Trophoblast cell (in vitro differentiated cells and primary cell): Measurements from ENCODE around the gene PRUNE2.
A peak's percentile ranks its signal among the peaks of the same experiment; 100 is the strongest.
"Not testable (repeated sequence)": the region's sequence is repeated elsewhere in the genome, so short reads cannot be mapped to it uniquely, and the experiment has no call there.

Experiments used
- DNase-seq, 2 donors: peaks; one replicate each; pipeline ENCODE4 v3.0.0-alpha.2; 2016
- H2AFZ ChIP-seq: 2 replicates; pipeline ENCODE4 v1.6.1; 2013; ENCODE audit warnings: low read length, moderate library complexity, mild to moderate bottlenecking; ENCODE audit not compliant: insufficient read depth, poor library complexity
- H2AK5ac ChIP-seq: 2 replicates; pipeline ENCODE4 v1.6.1; 2013; ENCODE audit warnings: mild to moderate bottlenecking, low read length
- H2BK120ac ChIP-seq: 2 replicates; pipeline ENCODE4 v1.6.1; 2013; ENCODE audit warnings: low read length, mild to moderate bottlenecking, moderate library complexity; ENCODE audit not compliant: insufficient read depth, poor library complexity
- H2BK12ac ChIP-seq: 2 replicates; pipeline ENCODE4 v1.6.1; 2013; ENCODE audit warnings: mild to moderate bottlenecking, low read length, moderate library complexity
- H2BK5ac ChIP-seq: 2 replicates; pipeline ENCODE4 v1.6.1; 2013; ENCODE audit warnings: low read length, low read depth, moderate library complexity, mild to moderate bottlenecking; ENCODE audit not compliant: poor library complexity
- H3K14ac ChIP-seq: 2 replicates; pipeline ENCODE4 v1.6.1; 2013; ENCODE audit warnings: mild to moderate bottlenecking, low read length
- H3K18ac ChIP-seq: 2 replicates; pipeline ENCODE4 v1.6.1; 2013; ENCODE audit warnings: mild to moderate bottlenecking, low read length
- H3K23ac ChIP-seq: 2 replicates; pipeline ENCODE4 v1.6.1; 2013; ENCODE audit warnings: low read length
- H3K27ac ChIP-seq: 2 replicates; pipeline ENCODE4 v1.5.1; 2013; ENCODE audit warnings: low read depth, mild to moderate bottlenecking, inconsistent platforms, low read length, moderate library complexity
- H3K27me3 ChIP-seq: 2 replicates; pipeline ENCODE4 v1.6.1; 2013; ENCODE audit warnings: inconsistent platforms, mild to moderate bottlenecking, low read length, moderate library complexity; ENCODE audit not compliant: insufficient read depth
- H3K36me3 ChIP-seq, 2 experiments: 1 replicate in 1 of 2; 2 replicates in 1 of 2; pipeline ENCODE4 v1.6.1; 2013; ENCODE audit warnings: low read length in 2 of 2, mild to moderate bottlenecking in 2 of 2, moderate library complexity in 1 of 2; ENCODE audit not compliant: insufficient read depth in 2 of 2, control insufficient read depth in 1 of 2
- H3K4ac ChIP-seq: 2 replicates; pipeline ENCODE4 v1.6.1; 2013; ENCODE audit warnings: low read depth, mild to moderate bottlenecking, low read length, moderate library complexity
- H3K4me1 ChIP-seq, 2 experiments: 1 replicate in 1 of 2; 2 replicates in 1 of 2; pipeline ENCODE4 v1.6.1; 2013; ENCODE audit warnings: low read length in 2 of 2, mild to moderate bottlenecking in 2 of 2, moderate library complexity in 1 of 2; ENCODE audit not compliant: insufficient read depth in 2 of 2, control insufficient read depth in 1 of 2
- H3K4me2 ChIP-seq: 2 replicates; pipeline ENCODE4 v1.6.1; 2013; ENCODE audit warnings: inconsistent platforms, mild to moderate bottlenecking, low read length, moderate library complexity
- H3K4me3 ChIP-seq: 2 replicates; pipeline ENCODE4 v1.5.1; 2013; ENCODE audit warnings: mild to moderate bottlenecking, low read depth, low read length, inconsistent platforms
- H3K79me1 ChIP-seq: one replicate; pipeline ENCODE4 v1.6.1; 2013; ENCODE audit warnings: low read length
- H3K79me2 ChIP-seq: 2 replicates; pipeline ENCODE4 v1.6.1; 2013; ENCODE audit warnings: low read length, mild to moderate bottlenecking; ENCODE audit not compliant: control insufficient read depth, insufficient read depth, poor library complexity
- H3K9ac ChIP-seq: 2 replicates; pipeline ENCODE4 v1.6.1; 2013; ENCODE audit warnings: mild to moderate bottlenecking, low read length
- H3K9me3 ChIP-seq: 2 replicates; pipeline ENCODE4 v1.6.1; 2013; ENCODE audit warnings: low read depth, mild to moderate bottlenecking, control low read depth, inconsistent platforms, low read length; ENCODE audit not compliant: insufficient read depth
- H4K12ac ChIP-seq: 2 replicates; pipeline ENCODE4 v1.6.1; 2013; ENCODE audit warnings: low read depth, mild to moderate bottlenecking, low read length, moderate library complexity
- H4K8ac ChIP-seq: 2 replicates; pipeline ENCODE4 v1.6.1; 2013; ENCODE audit warnings: low read depth, mild to moderate bottlenecking, low read length, moderate library complexity
- H4K91ac ChIP-seq: one replicate; pipeline ENCODE4 v1.6.1; 2013; ENCODE audit warnings: low read depth, mild to moderate bottlenecking, low read length, moderate library complexity
- WGBS: extraction: QIAGEN DNeasy Blood & Tissue Kit; methylation state at CpG from one replicate; pipeline ENCODE4 v1.1.7; 2013; ENCODE audit warnings: missing lambda C conversion rate; ENCODE audit not compliant: insufficient read length, insufficient coverage; ENCODE audit errors: extremely low coverage; 5-methylcytosine and 5-hydroxymethylcytosine counted together

The PRUNE2 gene

DNA sequence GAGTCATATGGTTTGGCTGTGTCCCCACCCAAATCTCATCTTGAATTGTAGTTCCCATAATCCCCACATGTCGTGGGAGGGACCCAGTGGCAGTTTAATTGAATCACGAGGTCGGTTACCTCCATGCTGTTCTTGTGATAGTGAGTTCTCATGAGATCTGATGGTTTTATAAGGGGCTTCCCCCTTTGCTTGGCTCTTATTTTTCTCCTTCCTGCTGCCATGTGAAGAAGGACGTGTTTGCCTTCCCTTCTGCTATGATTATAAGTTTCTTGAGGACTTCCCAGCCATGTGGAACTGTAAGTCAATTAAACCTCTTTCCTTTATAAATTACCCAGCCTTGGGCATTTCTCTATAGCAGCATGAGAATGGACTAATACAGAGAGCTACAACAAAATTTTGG, 163.0 kb downstream of the PRUNE2 start:
- H3K9me3 ChIP-seq, H3K4me3 ChIP-seq, H3K27me3 ChIP-seq, H4K12ac ChIP-seq, H3K27ac ChIP-seq, H4K8ac ChIP-seq, H4K91ac ChIP-seq, DNase-seq, H3K9ac ChIP-seq, H3K79me1 ChIP-seq, H3K4me1 ChIP-seq, H3K18ac ChIP-seq, H3K36me3 ChIP-seq, H2BK5ac ChIP-seq, H2AFZ ChIP-seq, H2AK5ac ChIP-seq, H3K4me2 ChIP-seq, H2BK120ac ChIP-seq, H3K4ac ChIP-seq, H3K14ac ChIP-seq, H2BK12ac ChIP-seq, H3K23ac ChIP-seq, H3K79me2 ChIP-seq: not testable (repeated sequence)
- WGBS = no CpG with 5 or more reads among the region's 4 CpGs

DNA sequence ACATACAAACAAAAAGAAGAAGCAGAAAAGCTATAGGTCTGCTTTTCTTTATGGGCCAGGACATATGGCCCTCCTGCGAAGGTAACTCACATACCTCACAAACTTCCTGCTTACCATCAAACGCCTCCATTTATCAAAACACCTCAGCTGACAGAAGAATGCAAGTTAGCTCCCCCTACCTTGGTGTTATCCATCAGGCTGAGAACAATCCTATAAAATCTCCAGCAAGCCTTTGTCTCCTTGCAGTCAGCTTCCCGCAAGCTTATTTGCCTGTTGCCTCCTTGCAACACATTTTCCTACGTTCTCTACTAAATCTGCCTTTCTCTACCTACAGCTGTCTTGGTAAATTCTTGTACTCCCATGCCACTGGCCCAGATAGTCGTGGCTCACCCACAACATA, 164.4 kb downstream of the PRUNE2 start:
- no peak overlapping the region for H2AFZ ChIP-seq
- no peak overlapping the region for H3K4ac ChIP-seq
- no peaks in the 10 kb centered on the region for H3K27me3 ChIP-seq
- H4K12ac ChIP-seq = no peak overlapping the region
- peaks cover 0 to 3% of the 10 kb centered on the region in 2 experiments for H3K4me1 ChIP-seq
- no peak overlapping the region for H4K91ac ChIP-seq
- no CpG with 5 or more reads among the region's 5 CpGs for WGBS
- no peak overlapping the region for H3K23ac ChIP-seq
- H2BK120ac ChIP-seq = no peak overlapping the region
- no peak overlapping the region for H3K14ac ChIP-seq
- no peaks in the 10 kb centered on the region for H3K36me3 ChIP-seq
- no peak overlapping the region for H3K27ac ChIP-seq
- no peak for DNase-seq
- peak overlapping the region; percentile 16 for H3K4me2 ChIP-seq
- H3K9ac ChIP-seq = no peak overlapping the region
- no peak overlapping the region for H2BK12ac ChIP-seq
- no peak overlapping the region for H3K18ac ChIP-seq
- H4K8ac ChIP-seq = no peak overlapping the region
- no peak overlapping the region for H3K4me3 ChIP-seq
- H2BK5ac ChIP-seq = no peak overlapping the region
- H3K79me1 ChIP-seq = no peaks in the 10 kb centered on the region
- H3K9me3 ChIP-seq = peaks cover 4% of the 10 kb centered on the region
- H2AK5ac ChIP-seq = no peak overlapping the region
- no peaks in the 10 kb centered on the region for H3K79me2 ChIP-seq

DNA sequence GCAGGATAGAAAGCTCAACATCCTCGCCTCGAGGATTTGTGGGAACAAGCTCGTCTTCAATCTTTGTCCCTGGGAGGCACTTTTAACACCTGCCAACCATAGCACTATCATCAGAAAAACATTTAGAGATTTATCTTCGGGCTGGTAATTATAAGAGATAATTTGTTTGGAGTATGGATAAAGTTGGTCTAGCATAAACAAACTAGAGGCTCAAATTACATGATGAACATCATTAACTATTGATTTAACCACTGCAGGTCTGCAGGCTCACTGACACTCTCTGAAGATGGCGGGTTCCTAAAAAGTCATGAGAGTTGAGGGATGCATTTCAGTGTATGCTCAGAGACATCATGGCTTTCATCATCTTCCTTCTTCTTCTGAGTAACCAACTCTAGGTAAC, 167.5 kb downstream of the PRUNE2 start:
- WGBS = no CpG with 5 or more reads among the region's 5 CpGs
- Histone ChIP-seq H3K27me3 (no peaks in the 10 kb centered on the region), H2BK5ac (no peak overlapping the region), H2BK120ac (no peak overlapping the region), H3K4ac (no peak overlapping the region), H3K9me3 (no peaks in the 10 kb centered on the region), H2BK12ac (no peak overlapping the region), H3K27ac (no peak overlapping the region), H2AFZ (no peak overlapping the region), H3K4me2 (no peak overlapping the region), H3K18ac (no peak overlapping the region), H3K4me3 (no peak overlapping the region), H2AK5ac (no peak overlapping the region), H4K12ac (no peak overlapping the region), H4K8ac (no peak overlapping the region), H3K23ac (no peak overlapping the region), H3K36me3 (no peaks in the 10 kb centered on the region), H4K91ac (no peak overlapping the region), H3K79me2 (no peaks in the 10 kb centered on the region), H3K14ac (no peak overlapping the region), H3K9ac (no peak overlapping the region), H3K4me1 (peaks cover 0 to 3% of the 10 kb centered on the region in 2 experiments), H3K79me1 (no peaks in the 10 kb centered on the region)
- DNase-seq = no peak

DNA sequence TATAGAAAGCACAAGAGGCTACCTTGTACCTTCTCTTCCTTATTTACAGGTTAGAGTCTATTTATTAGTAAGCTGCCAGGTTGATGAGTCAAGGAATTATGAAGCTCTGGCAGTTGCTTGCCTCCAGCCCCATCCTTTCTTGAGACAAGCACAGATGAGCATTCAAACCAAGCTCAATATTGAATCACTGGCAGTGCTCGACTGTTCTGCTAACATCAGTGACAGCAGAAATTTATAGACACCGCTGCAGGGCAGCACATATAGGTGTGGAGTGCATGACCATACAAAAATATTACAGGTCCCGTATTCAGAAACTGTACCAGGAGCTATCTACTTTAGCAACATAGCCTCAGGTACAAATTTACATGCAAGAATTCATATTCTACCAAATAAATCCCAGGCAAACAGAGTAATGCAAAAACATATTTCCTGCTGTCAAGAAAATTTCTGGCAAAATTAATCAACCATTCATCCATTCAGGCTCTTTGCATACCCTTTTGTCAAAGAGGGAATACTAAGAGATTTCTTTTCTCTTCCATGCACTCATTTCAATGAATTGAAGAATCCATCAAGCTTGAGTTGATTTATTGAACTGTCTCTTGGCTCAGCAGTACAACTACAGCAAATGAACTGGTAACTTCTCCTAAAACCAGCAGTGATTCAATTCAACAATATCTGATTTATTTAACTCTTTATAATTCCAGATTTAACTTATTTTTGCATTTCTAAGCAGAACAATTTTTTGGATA, 168.6 kb downstream of the PRUNE2 start:
- Histone ChIP-seq H3K4ac (no peak overlapping the region), H4K91ac (no peak overlapping the region), H3K27ac (no peak overlapping the region), H2BK5ac (no peak overlapping the region), H3K14ac (no peak overlapping the region), H2AFZ (no peak overlapping the region), H2BK120ac (no peak overlapping the region), H2AK5ac (no peak overlapping the region), H3K4me1 (peaks cover 0 to 3% of the 10 kb centered on the region in 2 experiments), H3K18ac (no peak overlapping the region), H4K12ac (no peak overlapping the region), H3K4me2 (no peak overlapping the region), H3K23ac (no peak overlapping the region), H3K4me3 (no peak overlapping the region), H3K9me3 (no peaks in the 10 kb centered on the region), H3K9ac (no peak overlapping the region), H3K27me3 (no peaks in the 10 kb centered on the region), H4K8ac (no peak overlapping the region), H3K79me2 (no peaks in the 10 kb centered on the region), H2BK12ac (no peak overlapping the region), H3K36me3 (no peaks in the 10 kb centered on the region), H3K79me1 (no peaks in the 10 kb centered on the region)
- no CpG with 5 or more reads among the region's 3 CpGs for WGBS
- no peak for DNase-seq
